Epithelial cell of prostate (primary cell): ENCODE results near the gene PHLDB1.

Experiments used
- DNase-seq: peaks from one replicate; pipeline ENCODE4 v3.0.0-alpha.2; 2011; ENCODE audit warnings: low read depth, low spot score
- H3K27ac ChIP-seq: fragments of 450-650 bp; 2 replicates; pipeline ENCODE4 v1.5.1; 2017; ENCODE audit warnings: mild to moderate bottlenecking

PHLDB1 gene

DNA sequence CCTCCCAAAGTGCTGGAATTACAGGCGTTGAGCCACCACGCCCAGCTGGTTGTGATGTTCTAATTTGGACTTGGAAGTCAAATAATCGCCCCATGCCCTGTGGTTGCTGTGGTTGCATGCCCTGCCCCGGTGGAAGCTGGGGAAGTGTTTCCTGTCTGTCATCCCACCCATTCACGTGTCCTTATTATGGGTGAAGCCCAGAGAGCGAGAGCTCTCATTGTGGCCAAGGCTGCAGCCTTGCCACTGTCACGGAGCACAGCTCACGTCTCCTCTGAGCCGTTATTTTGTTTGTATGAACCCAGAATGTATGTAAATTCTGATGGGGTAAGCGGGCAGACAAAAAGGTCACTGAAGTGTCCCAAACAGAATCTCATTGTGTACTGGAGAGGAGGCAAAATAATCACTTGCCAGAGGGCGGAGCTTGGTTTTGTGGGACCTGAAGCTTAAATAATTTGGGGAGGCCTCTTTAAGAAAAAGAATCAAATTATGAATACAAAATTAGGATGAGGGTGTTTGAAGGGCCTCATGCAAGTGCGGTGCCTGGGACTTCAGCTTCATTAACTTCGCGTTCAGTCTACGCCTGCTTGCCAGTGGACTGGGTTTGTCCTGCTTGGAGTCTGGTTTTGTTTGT, 97.8 kb downstream of the PHLDB1 start:
- H3K27ac ChIP-seq = no peak overlapping the region
- no peak for DNase-seq

GRCh38 chr11:118705791-118706545, 98.6 kb downstream of the PHLDB1 start:
- H3K27ac ChIP-seq = no peak overlapping the region
- DNase-seq = no peak

- no peak overlapping the region for H3K27ac ChIP-seq
- no peak for DNase-seq
Observed at GRCh38 chr11:118706546-118706825, 99.1 kb downstream of the PHLDB1 start.
